ENCODE results near the gene CHCHD6.

CHCHD6 gene

DNA sequence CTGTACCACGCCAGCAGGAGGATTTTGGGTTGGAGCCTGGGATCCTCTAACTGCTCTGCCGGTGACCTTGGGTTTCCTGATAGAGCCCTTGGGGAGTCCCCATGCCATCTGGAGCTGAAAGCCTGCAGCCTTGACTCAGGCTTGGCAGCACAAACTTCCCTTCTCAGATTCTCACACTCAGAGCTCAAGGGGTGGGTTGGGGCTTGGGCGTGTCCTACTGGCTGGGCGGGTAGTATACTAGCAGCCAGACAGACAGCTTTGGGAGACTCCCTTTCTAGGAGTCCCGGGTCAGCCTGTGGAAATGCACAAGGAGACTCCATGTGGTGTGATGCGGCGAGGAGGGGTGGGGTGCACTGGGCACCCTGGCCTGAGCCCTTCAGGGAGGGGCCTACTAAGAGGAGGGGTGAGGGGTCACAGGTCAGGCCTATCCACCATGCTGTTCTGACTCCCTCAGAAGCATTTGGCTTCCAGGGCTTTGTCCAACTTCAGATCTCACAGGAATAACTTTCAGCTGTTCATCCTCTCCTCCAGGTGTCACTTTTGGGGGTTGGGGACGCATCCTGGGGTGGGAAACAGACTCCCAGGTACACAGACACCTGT, 257.3 kb downstream of the CHCHD6 start:
- no peak overlapping the region for H2AFZ ChIP-seq (ENCODE audit: low read depth, low read length, severe bottlenecking)
- no peaks in the 10 kb centered on the region for H4K20me1 ChIP-seq (ENCODE audit: low read depth, low read length)
- no peaks in the 10 kb centered on the region for H3K27me3 ChIP-seq (ENCODE audit: low read length)
- no peaks in the 10 kb centered on the region for H3K79me2 ChIP-seq (ENCODE audit: insufficient read depth, low read length)
- no peak overlapping the region for H3K4me2 ChIP-seq (ENCODE audit: low read depth, low read length, poor library complexity, severe bottlenecking)
- H3K27ac ChIP-seq (ENCODE audit: low read depth, low read length): no peak overlapping the region
- H3K9ac ChIP-seq (ENCODE audit: low read length): no peak overlapping the region
- no peaks in the 10 kb centered on the region for H3K9me3 ChIP-seq (ENCODE audit: insufficient read depth, low read length)
- H3K9me2 ChIP-seq (replicated peaks; ENCODE audit: insufficient read depth, low read length): no peaks in the 10 kb centered on the region
- no peak overlapping the region for H3K4me3 ChIP-seq (ENCODE audit: insufficient read depth, low read length, poor library complexity, severe bottlenecking)
- H3F3A ChIP-seq (ENCODE audit: insufficient read depth): no peaks in the 10 kb centered on the region
- no peak for TF ChIP-seq EZH2phosphoT487 (conservative IDR thresholded peaks at IDR 0.05; ENCODE audit: low read length)
- TF ChIP-seq, protein P1, sequence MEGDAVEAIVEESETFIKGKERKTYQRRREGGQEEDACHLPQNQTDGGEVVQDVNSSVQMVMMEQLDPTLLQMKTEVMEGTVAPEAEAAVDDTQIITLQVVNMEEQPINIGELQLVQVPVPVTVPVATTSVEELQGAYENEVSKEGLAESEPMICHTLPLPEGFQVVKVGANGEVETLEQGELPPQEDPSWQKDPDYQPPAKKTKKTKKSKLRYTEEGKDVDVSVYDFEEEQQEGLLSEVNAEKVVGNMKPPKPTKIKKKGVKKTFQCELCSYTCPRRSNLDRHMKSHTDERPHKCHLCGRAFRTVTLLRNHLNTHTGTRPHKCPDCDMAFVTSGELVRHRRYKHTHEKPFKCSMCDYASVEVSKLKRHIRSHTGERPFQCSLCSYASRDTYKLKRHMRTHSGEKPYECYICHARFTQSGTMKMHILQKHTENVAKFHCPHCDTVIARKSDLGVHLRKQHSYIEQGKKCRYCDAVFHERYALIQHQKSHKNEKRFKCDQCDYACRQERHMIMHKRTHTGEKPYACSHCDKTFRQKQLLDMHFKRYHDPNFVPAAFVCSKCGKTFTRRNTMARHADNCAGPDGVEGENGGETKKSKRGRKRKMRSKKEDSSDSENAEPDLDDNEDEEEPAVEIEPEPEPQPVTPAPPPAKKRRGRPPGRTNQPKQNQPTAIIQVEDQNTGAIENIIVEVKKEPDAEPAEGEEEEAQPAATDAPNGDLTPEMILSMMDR (IDR thresholded peaks at IDR 0.05; ENCODE audit: insufficient read depth, low read length, poor library complexity, severe bottlenecking): no peak
- no peaks in the 10 kb centered on the region for H3K36me3 ChIP-seq (ENCODE audit: low read length)

DNA sequence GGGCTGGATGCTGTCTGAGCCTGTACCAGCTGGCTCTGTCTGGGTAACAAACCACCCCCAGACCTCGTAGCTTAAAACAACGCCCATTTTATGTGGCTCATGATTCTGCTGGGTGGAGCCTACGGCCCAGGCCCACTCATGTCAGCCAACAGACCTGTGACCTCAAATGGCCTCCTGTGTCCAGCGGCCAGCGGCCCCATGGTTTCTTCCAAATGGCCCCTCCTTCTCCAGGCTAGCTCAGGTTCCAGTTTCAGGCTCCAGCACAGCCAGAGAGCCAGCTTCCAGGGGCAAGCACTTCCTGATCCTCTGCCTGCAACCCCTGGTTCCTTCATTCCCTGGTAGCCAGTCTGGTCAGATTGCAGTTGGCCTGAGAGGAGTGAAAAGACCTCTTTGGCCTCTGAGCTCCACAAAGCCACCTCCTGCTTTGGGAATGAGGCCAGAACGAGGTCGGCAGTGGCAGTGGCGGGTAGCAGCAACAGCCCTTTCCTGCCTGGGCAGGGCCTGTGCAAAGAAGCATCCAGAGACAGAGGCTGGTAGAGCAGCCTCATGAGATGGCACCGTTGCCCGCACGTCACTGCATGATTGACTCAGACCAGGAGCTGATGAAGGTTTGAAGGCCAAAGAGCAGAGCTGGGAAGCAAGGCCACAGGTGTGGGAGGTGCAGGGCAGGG, 257.9 kb downstream of the CHCHD6 start:
- Histone ChIP-seq H2AFZ (ENCODE audit: low read depth, low read length, severe bottlenecking) (no peak overlapping the region), H3K79me2 (ENCODE audit: insufficient read depth, low read length) (no peaks in the 10 kb centered on the region), H3K27me3 (ENCODE audit: low read length) (no peaks in the 10 kb centered on the region), H3K36me3 (ENCODE audit: low read length) (no peaks in the 10 kb centered on the region), H4K20me1 (ENCODE audit: low read depth, low read length) (no peaks in the 10 kb centered on the region), H3K27ac (ENCODE audit: low read depth, low read length) (no peak overlapping the region), H3K9me3 (ENCODE audit: insufficient read depth, low read length) (no peaks in the 10 kb centered on the region), H3K4me2 (ENCODE audit: low read depth, low read length, poor library complexity, severe bottlenecking) (no peak overlapping the region), H3K9me2 (replicated peaks; ENCODE audit: insufficient read depth, low read length) (no peaks in the 10 kb centered on the region), H3K9ac (ENCODE audit: low read length) (no peak overlapping the region), H3K4me3 (ENCODE audit: insufficient read depth, low read length, poor library complexity, severe bottlenecking) (no peak overlapping the region), H3F3A (ENCODE audit: insufficient read depth) (no peaks in the 10 kb centered on the region)
- TF ChIP-seq, protein P1 (IDR thresholded peaks at IDR 0.05; ENCODE audit: insufficient read depth, low read length, poor library complexity, severe bottlenecking): no peak
- TF ChIP-seq EZH2phosphoT487 (conservative IDR thresholded peaks at IDR 0.05; ENCODE audit: low read length): no peak

DNA sequence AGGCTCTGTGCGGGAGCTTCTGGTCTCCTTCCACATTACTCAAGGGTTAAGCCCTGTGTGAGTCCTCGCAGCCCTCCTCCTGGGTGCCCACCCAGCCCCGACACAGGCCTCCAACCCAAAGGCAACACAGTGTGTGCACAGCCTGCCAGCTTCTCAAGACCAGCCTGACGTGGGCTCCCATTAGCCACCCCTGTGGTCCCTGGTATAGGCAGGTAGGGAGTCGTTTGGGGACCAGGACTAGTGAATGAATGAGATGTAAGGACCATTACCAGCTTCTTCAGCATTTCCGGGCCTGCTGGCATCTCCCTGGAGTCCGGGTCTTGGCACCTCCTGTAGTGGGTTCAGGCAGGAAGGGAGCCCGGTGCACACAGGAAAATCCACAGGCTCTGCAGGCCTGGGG, 258.7 kb downstream of the CHCHD6 start:
- no peaks in the 10 kb centered on the region for H3F3A ChIP-seq (ENCODE audit: insufficient read depth)
- H3K4me2 ChIP-seq (ENCODE audit: low read depth, low read length, poor library complexity, severe bottlenecking): no peak overlapping the region
- H3K27ac ChIP-seq (ENCODE audit: low read depth, low read length): no peak overlapping the region
- no peaks in the 10 kb centered on the region for H4K20me1 ChIP-seq (ENCODE audit: low read depth, low read length)
- no peak overlapping the region for H2AFZ ChIP-seq (ENCODE audit: low read depth, low read length, severe bottlenecking)
- H3K36me3 ChIP-seq (ENCODE audit: low read length): no peaks in the 10 kb centered on the region
- TF ChIP-seq EZH2phosphoT487 (conservative IDR thresholded peaks at IDR 0.05; ENCODE audit: low read length): no peak
- TF ChIP-seq, protein P1 (IDR thresholded peaks at IDR 0.05; ENCODE audit: insufficient read depth, low read length, poor library complexity, severe bottlenecking): no peak
- H3K79me2 ChIP-seq (ENCODE audit: insufficient read depth, low read length): no peaks in the 10 kb centered on the region
- no peaks in the 10 kb centered on the region for H3K9me3 ChIP-seq (ENCODE audit: insufficient read depth, low read length)
- H3K9me2 ChIP-seq (replicated peaks; ENCODE audit: insufficient read depth, low read length): no peaks in the 10 kb centered on the region
- no peaks in the 10 kb centered on the region for H3K27me3 ChIP-seq (ENCODE audit: low read length)
- no peak overlapping the region for H3K4me3 ChIP-seq (ENCODE audit: insufficient read depth, low read length, poor library complexity, severe bottlenecking)
- no peak overlapping the region for H3K9ac ChIP-seq (ENCODE audit: low read length)
